NCI-H446 treated with DMSO at 0.1 percent for 48 hours (cell line): ENCODE data around the gene MICAL3.

ENCODE experiments used
- DNase-seq: peaks from one replicate; lab custom pipeline; 2025; lab: John Stamatoyannopoulos, UW

The MICAL3 gene

GRCh38 chr22:17792299-17792698, 232.1 kb downstream of the MICAL3 start:
- no peak for DNase-seq

- no peak for DNase-seq
Measured at GRCh38 chr22:17791196-17791595, 233.2 kb downstream of the MICAL3 start.

- DNase-seq: no peak
Measured at GRCh38 chr22:17789379-17790200, 234.8 kb downstream of the MICAL3 start.

- no peak for DNase-seq
Measured at GRCh38 chr22:17788528-17789378, 235.6 kb downstream of the MICAL3 start.

GRCh38 chr22:17787716-17788330, 236.5 kb downstream of the MICAL3 start:
- DNase-seq: no peak

- no peak for DNase-seq
Measured at GRCh38 chr22:17787241-17787640, 237.1 kb downstream of the MICAL3 start.

- DNase-seq: no peak
Measured at GRCh38 chr22:17786435-17787161, 237.8 kb downstream of the MICAL3 start.

- DNase-seq: no peak
Measured at GRCh38 chr22:17785185-17786184, 238.9 kb downstream of the MICAL3 start.

- DNase-seq: no peak
Measured at GRCh38 chr22:17784776-17785175, 239.6 kb downstream of the MICAL3 start.

GRCh38 chr22:17783773-17784480, 240.4 kb downstream of the MICAL3 start:
- no peak for DNase-seq

GRCh38 chr22:17783312-17783711, 241.0 kb downstream of the MICAL3 start:
- no peak for DNase-seq

GRCh38 chr22:17782621-17783020, 241.7 kb downstream of the MICAL3 start:
- no peak for DNase-seq

- no peak for DNase-seq
Measured at GRCh38 chr22:17782158-17782557, 242.2 kb downstream of the MICAL3 start.

GRCh38 chr22:17781319-17782031, 242.9 kb downstream of the MICAL3 start:
- no peak for DNase-seq

- DNase-seq: no peak
Measured at GRCh38 chr22:17780741-17781318, 243.5 kb downstream of the MICAL3 start.

- no peak for DNase-seq
Measured at GRCh38 chr22:17780116-17780740, 244.1 kb downstream of the MICAL3 start.

- DNase-seq: no peak
Measured at GRCh38 chr22:17779286-17780115, 244.9 kb downstream of the MICAL3 start.
